Colonic mucosa (tissue), 4 donors: ENCODE data around the gene EMD. TPM values are rescaled to one million over a fixed set of nuclear protein-coding genes. Genes with fewer than 3 reads are reported as not detected.
A peak's percentile ranks its signal among the peaks of the same experiment; 100 is the strongest.

Source experiments
- DNase-seq: peaks from one replicate; pipeline ENCODE4 v3.0.0-alpha.2; 2020
- H3K27ac ChIP-seq: fragments of 200-600 bp; one replicate; pipeline ENCODE4 v1.8.0; 2021
- H3K27me3 ChIP-seq: fragments of 200-600 bp; one replicate; pipeline ENCODE4 v1.8.0; 2021
- H3K36me3 ChIP-seq: fragments of 200-600 bp; one replicate; pipeline ENCODE4 v1.8.0; 2021
- H3K4me1 ChIP-seq: fragments of 200-600 bp; one replicate; pipeline ENCODE4 v1.8.0; 2021; ENCODE audit warnings: mild to moderate bottlenecking
- H3K4me3 ChIP-seq: fragments of 200-600 bp; one replicate; pipeline ENCODE4 v1.8.0; 2021
- H3K9ac ChIP-seq, 2 donors: one replicate each; pipeline ENCODE4 v1.7.0; 2013; ENCODE audit warnings: control low read depth in 2 of 2, low read depth in 2 of 2, low read length in 2 of 2
- H3K9me3 ChIP-seq: fragments of 200-600 bp; one replicate; pipeline ENCODE4 v1.8.0; 2021
- intact Hi-C: fragments of 100-400 bp; cut with DNase I; formaldehyde crosslinking; loops from one replicate; pipeline ENCODE4 v1.14.1; 2022
- total RNA-seq, 2 donors: library from RNA; stranded (reverse); fragmentation: NEBNext Ultra II Directional in 1 of 2; extraction: Animal tissue kit (Norgen Biotek cat#: 25700) in 1 of 2; gene quantifications; one replicate each; pipeline ENCODE4 v1.2.1, GENCODE V29; 2021
- TF ChIP-seq, protein P1 (sequence below): fragments of 200-600 bp; IDR thresholded peaks from one replicate; pipeline ENCODE4 v1.8.0; 2022; ENCODE audit warnings: antibody characterized with exemption, mild to moderate bottlenecking
- donor health status: healthy.
- donor health status: DM: no; HTN: no; CAD: no.
- donor health status: DM: no; HTN: no; CAD: no.

The EMD gene
- total RNA-seq, 2 donors from 2014 or later: 44.4 to 49.1 TPM

GRCh38 chrX:154404625-154405192, 25.6 kb downstream of the EMD start:
- H3K9me3 ChIP-seq: no peaks in the 10 kb centered on the region
- DNase-seq: no peak
- no peaks in the 10 kb centered on the region for H3K36me3 ChIP-seq
- TF ChIP-seq, protein P1, sequence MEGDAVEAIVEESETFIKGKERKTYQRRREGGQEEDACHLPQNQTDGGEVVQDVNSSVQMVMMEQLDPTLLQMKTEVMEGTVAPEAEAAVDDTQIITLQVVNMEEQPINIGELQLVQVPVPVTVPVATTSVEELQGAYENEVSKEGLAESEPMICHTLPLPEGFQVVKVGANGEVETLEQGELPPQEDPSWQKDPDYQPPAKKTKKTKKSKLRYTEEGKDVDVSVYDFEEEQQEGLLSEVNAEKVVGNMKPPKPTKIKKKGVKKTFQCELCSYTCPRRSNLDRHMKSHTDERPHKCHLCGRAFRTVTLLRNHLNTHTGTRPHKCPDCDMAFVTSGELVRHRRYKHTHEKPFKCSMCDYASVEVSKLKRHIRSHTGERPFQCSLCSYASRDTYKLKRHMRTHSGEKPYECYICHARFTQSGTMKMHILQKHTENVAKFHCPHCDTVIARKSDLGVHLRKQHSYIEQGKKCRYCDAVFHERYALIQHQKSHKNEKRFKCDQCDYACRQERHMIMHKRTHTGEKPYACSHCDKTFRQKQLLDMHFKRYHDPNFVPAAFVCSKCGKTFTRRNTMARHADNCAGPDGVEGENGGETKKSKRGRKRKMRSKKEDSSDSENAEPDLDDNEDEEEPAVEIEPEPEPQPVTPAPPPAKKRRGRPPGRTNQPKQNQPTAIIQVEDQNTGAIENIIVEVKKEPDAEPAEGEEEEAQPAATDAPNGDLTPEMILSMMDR: no peak
- H3K27ac ChIP-seq: no peak overlapping the region
- H3K9ac ChIP-seq: no peak overlapping the region
- no peaks in the 10 kb centered on the region for H3K27me3 ChIP-seq
- no peak overlapping the region for H3K4me3 ChIP-seq
- H3K4me1 ChIP-seq: no peaks in the 10 kb centered on the region
- intact Hi-C loops: loop anchor here (5.0 kb wide), 1 partner anchor 128 kb away; no protein-coding TSS in a partner anchor

- Histone ChIP-seq H3K27ac (peak overlapping the region; percentile 15), H3K4me1 (no peaks in the 10 kb centered on the region), H3K36me3 (no peaks in the 10 kb centered on the region), H3K9ac (peak overlapping the region; percentile 30 to 72), H3K4me3 (peak overlapping the region; percentile 16), H3K9me3 (no peaks in the 10 kb centered on the region), H3K27me3 (no peaks in the 10 kb centered on the region)
- TF ChIP-seq, protein P1: no peak
- DNase-seq: no peak
- intact Hi-C loops: no loop called here
These were observed 29.6 kb downstream of the EMD start for GRCh38 chrX:154408659-154409221.

GRCh38 chrX:154409222-154409871, 30.3 kb downstream of the EMD start, which contains the start of gene DNASE1L1:
DNASE1L1 (minus strand) TSS chrX:154409254; CDS start chrX:154405568, 3,686 bp downstream.
- TF ChIP-seq, protein P1: no peak
- peak within 1 kb of the TSS; percentile 30 to 72 for H3K9ac ChIP-seq
- H3K4me3 ChIP-seq: peak within 1 kb of the TSS; percentile 16
- intact Hi-C loops: no loop called here
- H3K27me3 ChIP-seq: no peaks in the 10 kb centered on the region
- H3K4me1 ChIP-seq: no peaks in the 10 kb centered on the region
- H3K9me3 ChIP-seq: no peaks in the 10 kb centered on the region
- peak; percentile 91 for DNase-seq
- peak within 1 kb of the TSS; percentile 71 for H3K27ac ChIP-seq
- no peaks in the 10 kb centered on the region for H3K36me3 ChIP-seq

GRCh38 chrX:154411981-154412340, 32.9 kb downstream of the EMD start:
- TF ChIP-seq, protein P1: no peak
- Histone ChIP-seq H3K9me3 (no peaks in the 10 kb centered on the region), H3K9ac (peak overlapping the region; percentile 81 to 84), H3K27me3 (no peaks in the 10 kb centered on the region), H3K27ac (peak overlapping the region; percentile 89), H3K4me1 (no peaks in the 10 kb centered on the region), H3K4me3 (peak overlapping the region; percentile 72), H3K36me3 (no peaks in the 10 kb centered on the region)
- peak; percentile 79 for DNase-seq
- intact Hi-C loops: no loop called here

DNA sequence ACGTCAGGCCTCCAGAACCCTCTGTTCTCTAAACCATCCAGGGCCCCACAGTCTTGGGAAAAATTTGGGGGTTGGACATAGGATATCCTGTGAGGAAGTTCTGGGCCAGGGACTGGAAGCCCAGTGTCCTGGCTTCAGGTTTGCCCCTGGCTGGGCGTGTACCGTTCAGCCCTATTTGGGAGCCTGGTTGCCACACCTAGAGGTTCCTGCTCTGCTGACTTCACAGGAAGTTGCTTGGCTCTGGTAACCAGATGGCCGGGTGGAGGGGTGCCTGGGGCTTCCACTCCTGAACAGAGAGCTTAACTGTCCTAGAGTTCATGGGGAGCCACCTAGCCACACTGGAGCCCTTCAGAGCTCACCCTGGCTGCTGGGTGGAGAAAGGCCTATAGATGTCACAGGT, 33.4 kb downstream of the EMD start:
- TF ChIP-seq, protein P1: no peak
- intact Hi-C loops: no loop called here

More for the DNA sequence above, 33.4 kb downstream of the EMD start:
- no peaks in the 10 kb centered on the region for H3K9me3 ChIP-seq
- H3K27me3 ChIP-seq: no peaks in the 10 kb centered on the region
- H3K4me1 ChIP-seq: no peaks in the 10 kb centered on the region
- peak overlapping the region; percentile 81 to 84 for H3K9ac ChIP-seq
- peak overlapping the region; percentile 72 for H3K4me3 ChIP-seq
- peak; percentile 41 for DNase-seq
- no peaks in the 10 kb centered on the region for H3K36me3 ChIP-seq
- H3K27ac ChIP-seq: peak overlapping the region; percentile 89
